ENCODE data around the gene ABCC5.
"Not testable (repeated sequence)": the region's sequence is repeated elsewhere in the genome, so short reads cannot be mapped to it uniquely, and the experiment has no call there.

- not testable (repeated sequence) for TF ChIP-seq POLR2A (IDR thresholded peaks at IDR 0.05; ENCODE audit: low read length); GATA1 (IDR thresholded peaks at IDR 0.05; ENCODE audit: low read depth, low read length)
Measured at GRCh38 chr3:184028275-184028890, 10.7 kb upstream of the ABCC5 start.
